Tibial nerve (tissue), 4 donors: Measurements from ENCODE around the gene C10orf62.

ENCODE experiments used
- EP300 ChIP-seq, 2 donors: sonication (generic); formaldehyde crosslinking; IDR thresholded peaks; one replicate each; pipeline ENCODE4 v1.6.1; 2017; ENCODE audit warnings: antibody characterized with exemption in 2 of 2, mild to moderate bottlenecking in 1 of 2
- POLR2A ChIP-seq, 2 donors: fragments of 450-650 bp; IDR thresholded peaks; one replicate each; pipeline ENCODE4 v1.6.1; 2017; ENCODE audit warnings: antibody characterized with exemption in 2 of 2, mild to moderate bottlenecking in 2 of 2, moderate library complexity in 2 of 2
- TF ChIP-seq, protein P1 (sequence below), 5 experiments: fragments of 200-600 bp in 3 of 5; fragments of 450-650 bp in 2 of 5; sonication (generic) in 3 of 5; IDR thresholded peaks; one replicate each; pipeline ENCODE4 v1.5.1; 2016 to 2019; ENCODE audit warnings: antibody characterized with exemption in 5 of 5, mild to moderate bottlenecking in 3 of 5, moderate library complexity in 2 of 5

DNA sequence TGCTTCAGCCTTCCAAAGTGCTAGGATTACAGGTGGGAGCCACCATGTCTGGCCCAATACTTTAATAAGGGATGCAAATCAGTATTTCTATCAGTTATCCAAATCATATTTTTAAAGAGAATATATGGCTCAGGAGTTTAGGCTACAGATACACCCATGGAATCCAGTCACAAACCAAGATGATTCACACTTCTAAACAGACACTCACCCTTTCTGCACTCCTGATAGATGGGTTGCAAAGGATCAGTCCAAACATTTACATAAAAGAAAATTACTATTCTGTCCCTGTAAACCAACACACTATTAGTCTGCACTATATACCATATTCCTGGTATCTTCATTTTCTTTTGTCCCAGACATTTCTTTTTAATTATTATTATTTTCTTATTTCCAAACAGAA is 41.6 kb downstream of the C10orf62 start:
- TF ChIP-seq, protein P1, sequence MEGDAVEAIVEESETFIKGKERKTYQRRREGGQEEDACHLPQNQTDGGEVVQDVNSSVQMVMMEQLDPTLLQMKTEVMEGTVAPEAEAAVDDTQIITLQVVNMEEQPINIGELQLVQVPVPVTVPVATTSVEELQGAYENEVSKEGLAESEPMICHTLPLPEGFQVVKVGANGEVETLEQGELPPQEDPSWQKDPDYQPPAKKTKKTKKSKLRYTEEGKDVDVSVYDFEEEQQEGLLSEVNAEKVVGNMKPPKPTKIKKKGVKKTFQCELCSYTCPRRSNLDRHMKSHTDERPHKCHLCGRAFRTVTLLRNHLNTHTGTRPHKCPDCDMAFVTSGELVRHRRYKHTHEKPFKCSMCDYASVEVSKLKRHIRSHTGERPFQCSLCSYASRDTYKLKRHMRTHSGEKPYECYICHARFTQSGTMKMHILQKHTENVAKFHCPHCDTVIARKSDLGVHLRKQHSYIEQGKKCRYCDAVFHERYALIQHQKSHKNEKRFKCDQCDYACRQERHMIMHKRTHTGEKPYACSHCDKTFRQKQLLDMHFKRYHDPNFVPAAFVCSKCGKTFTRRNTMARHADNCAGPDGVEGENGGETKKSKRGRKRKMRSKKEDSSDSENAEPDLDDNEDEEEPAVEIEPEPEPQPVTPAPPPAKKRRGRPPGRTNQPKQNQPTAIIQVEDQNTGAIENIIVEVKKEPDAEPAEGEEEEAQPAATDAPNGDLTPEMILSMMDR (IDR thresholded peaks at IDR 0.05), result no peak
- TF ChIP-seq POLR2A (IDR thresholded peaks at IDR 0.05) (no peak), EP300 (IDR thresholded peaks at IDR 0.05) (no peak)
